Central memory CD8-positive, alpha-beta T cell (primary cell): ENCODE measurements around the gene PAFAH2.

Source experiments
- ATAC-seq: fragments of 150-1000 bp; cut with Tn5 transposase; replicated peaks from 2 replicates; pipeline ENCODE4 v1.10.0; 2022; ENCODE audit warnings: mild to moderate bottlenecking, moderate FRiP score, moderate number of reproducible peaks; ENCODE audit not compliant: poor library complexity, severe bottlenecking; ENCODE audit errors: extremely low read depth
- DNase-seq, 2 donors: peaks; one replicate each; pipeline ENCODE4 v3.0.0; 2021; ENCODE audit warnings: low spot score in 2 of 2
- H3K27ac Mint-ChIP-seq: one replicate; pipeline ENCODE4 v1.8.0; 2022; ENCODE audit warnings: low read depth, mild to moderate bottlenecking, moderate library complexity, mixed read lengths
- H3K27me3 Mint-ChIP-seq: one replicate; pipeline ENCODE4 v1.8.0; 2022; ENCODE audit warnings: mixed read lengths
- H3K36me3 Mint-ChIP-seq: one replicate; pipeline ENCODE4 v1.8.0; 2022; ENCODE audit warnings: mild to moderate bottlenecking, moderate library complexity, mixed read lengths; ENCODE audit not compliant: insufficient read depth
- H3K4me1 Mint-ChIP-seq: one replicate; pipeline ENCODE4 v1.8.0; 2022; ENCODE audit warnings: mixed read lengths
- H3K4me3 Mint-ChIP-seq: one replicate; pipeline ENCODE4 v1.8.0; 2022; ENCODE audit warnings: mild to moderate bottlenecking, moderate library complexity, mixed read lengths
- H3K9me3 Mint-ChIP-seq: one replicate; pipeline ENCODE4 v1.8.0; 2022; ENCODE audit warnings: mixed read lengths

PAFAH2 gene

DNA sequence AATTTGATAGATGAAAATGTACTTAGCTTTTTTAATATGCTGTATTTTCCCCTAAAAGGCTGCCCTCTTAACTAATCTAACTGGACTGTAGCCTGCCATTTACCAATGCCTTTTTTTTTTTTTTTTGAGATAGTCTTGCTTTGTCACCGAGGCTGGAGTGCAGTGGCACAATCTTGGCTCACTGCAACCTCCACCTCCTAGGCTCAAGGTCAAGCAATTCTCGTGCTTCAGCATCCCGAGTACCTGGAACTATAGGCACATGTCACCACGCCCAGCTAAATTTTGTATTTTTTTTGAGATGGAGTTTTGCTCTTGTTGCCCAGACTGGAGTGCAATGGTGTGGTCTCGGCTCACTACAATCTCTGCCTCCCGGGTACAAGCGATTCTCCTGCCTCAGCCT lies 18.7 kb downstream of the PAFAH2 start:
- peaks cover 75% of the 10 kb centered on the region for H3K36me3 Mint-ChIP-seq

DNA sequence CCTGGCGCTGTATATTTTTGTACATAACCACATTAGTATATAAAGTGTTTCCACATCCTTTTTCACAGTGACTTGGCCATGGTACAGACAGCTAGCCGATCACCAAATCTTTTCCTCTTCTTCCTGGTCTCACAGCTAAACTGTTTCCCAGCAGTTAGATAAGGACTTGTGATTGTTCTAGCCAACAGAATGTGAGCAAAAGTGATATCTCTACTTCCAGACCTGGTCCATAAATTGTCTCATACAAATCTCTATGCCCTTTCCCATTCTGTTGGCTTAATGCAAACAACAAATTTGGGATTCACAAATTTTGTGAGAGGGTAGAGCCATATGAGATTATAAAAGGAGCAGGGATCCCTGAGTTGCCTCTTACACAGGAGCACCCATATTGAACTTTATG lies 19.5 kb downstream of the PAFAH2 start:
- DNase-seq (no peak), ATAC-seq (no peak)
- Mint-ChIP-seq H3K9me3 (no peaks in the 10 kb centered on the region), H3K4me1 (peaks cover 13% of the 10 kb centered on the region), H3K4me3 (no peak overlapping the region), H3K27me3 (no peaks in the 10 kb centered on the region), H3K27ac (peak overlapping the region; percentile 7), H3K36me3 (peaks cover 74% of the 10 kb centered on the region)

More for the DNA sequence above, 18.7 kb downstream of the PAFAH2 start:
- Mint-ChIP-seq H3K27me3 (no peaks in the 10 kb centered on the region), H3K4me3 (no peak overlapping the region), H3K27ac (no peak overlapping the region), H3K4me1 (peaks cover 13% of the 10 kb centered on the region), H3K9me3 (no peaks in the 10 kb centered on the region)
- DNase-seq (no peak), ATAC-seq (no peak)

DNA sequence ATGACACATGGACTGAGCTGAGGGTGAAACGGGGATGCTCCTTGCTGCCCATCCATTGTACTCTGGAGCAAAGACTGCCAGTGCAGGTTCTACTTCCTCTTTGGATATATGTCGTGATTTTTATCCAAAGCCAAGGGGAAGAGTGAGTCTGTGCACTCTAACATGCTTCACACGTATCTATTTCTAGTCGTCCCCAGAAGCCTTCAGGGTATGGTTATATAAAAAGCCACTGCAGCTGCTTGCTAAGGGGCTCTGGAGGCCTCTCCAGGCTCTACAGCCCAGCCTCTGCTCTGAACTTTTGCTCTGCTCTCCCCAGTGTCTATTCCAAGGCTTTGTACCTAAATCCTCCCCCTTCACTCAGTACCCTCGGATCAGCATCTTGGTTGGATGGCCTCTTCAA lies 20.1 kb downstream of the PAFAH2 start:
- ATAC-seq (no peak), DNase-seq (no peak)
- peaks cover 73% of the 10 kb centered on the region for H3K36me3 Mint-ChIP-seq
- no peaks in the 10 kb centered on the region for H3K27me3 Mint-ChIP-seq
- peaks cover 13% of the 10 kb centered on the region for H3K4me1 Mint-ChIP-seq
- no peaks in the 10 kb centered on the region for H3K9me3 Mint-ChIP-seq
- no peak overlapping the region for H3K4me3 Mint-ChIP-seq
- peak overlapping the region; percentile 7 for H3K27ac Mint-ChIP-seq

DNA sequence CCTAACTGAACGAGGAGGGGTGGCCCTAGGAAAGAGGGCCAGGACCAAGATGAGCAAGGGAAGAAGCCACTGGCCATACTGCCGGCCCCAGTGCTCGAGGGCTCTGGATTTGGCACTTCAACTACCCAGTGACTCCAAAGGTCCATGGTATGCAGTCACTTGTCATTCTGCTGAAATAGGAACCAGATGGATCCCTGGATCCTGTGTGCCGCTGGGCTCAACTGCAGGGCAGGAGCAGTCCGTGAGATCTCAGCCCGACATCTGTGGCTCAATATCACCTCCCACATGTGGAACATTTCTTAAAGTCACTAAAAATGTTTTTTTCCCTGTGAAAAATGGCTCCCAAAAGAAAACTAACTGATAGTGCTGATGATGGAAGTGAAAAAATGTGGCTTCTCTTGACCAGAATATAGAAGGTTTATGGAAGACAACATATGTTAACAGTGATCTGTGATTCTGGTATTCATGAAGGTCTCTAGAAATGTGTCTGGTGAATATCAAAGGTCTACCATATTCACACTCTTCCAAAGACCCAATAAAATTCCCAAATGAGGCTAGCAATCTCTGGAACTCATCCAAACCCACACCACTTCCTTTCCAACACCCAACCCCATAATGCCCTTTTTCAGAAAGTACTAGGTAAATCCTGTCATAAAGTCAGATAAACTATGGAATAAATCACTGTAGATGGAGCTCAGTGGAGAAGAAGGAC lies 24.1 kb downstream of the PAFAH2 start:
- H3K36me3 Mint-ChIP-seq: peaks cover 60% of the 10 kb centered on the region

DNA sequence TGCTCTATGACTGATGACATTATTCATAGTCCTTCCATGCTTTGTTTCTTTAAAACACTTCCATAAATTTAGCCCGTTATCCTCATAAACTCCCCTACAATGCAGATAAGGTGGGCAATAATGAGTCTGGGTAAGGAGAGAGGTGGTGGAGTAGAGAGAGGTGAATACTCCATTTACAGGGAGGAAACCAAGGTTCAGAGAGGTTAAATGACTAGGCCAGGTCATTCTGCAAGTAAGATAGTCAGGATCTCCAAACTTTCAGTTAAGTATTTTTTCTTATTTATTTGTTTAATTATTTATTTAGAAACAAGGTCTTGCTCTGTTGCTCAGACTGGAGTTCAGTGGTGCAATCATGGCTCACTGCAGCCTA lies 26.1 kb downstream of the PAFAH2 start:
- H3K27me3 Mint-ChIP-seq: no peaks in the 10 kb centered on the region
- peaks cover 63% of the 10 kb centered on the region for H3K36me3 Mint-ChIP-seq
- peaks cover 38% of the 10 kb centered on the region for H3K4me1 Mint-ChIP-seq
- ATAC-seq (no peak), DNase-seq (no peak)
- H3K9me3 Mint-ChIP-seq: no peaks in the 10 kb centered on the region
- H3K4me3 Mint-ChIP-seq: no peak overlapping the region
- peak overlapping the region; percentile 45 for H3K27ac Mint-ChIP-seq

More for the DNA sequence above, 24.1 kb downstream of the PAFAH2 start:
- Mint-ChIP-seq H3K9me3 (no peaks in the 10 kb centered on the region), H3K4me3 (no peak overlapping the region), H3K4me1 (peaks cover 28% of the 10 kb centered on the region), H3K27me3 (no peaks in the 10 kb centered on the region), H3K27ac (no peak overlapping the region)
- ATAC-seq (no peak), DNase-seq (no peak)

DNA sequence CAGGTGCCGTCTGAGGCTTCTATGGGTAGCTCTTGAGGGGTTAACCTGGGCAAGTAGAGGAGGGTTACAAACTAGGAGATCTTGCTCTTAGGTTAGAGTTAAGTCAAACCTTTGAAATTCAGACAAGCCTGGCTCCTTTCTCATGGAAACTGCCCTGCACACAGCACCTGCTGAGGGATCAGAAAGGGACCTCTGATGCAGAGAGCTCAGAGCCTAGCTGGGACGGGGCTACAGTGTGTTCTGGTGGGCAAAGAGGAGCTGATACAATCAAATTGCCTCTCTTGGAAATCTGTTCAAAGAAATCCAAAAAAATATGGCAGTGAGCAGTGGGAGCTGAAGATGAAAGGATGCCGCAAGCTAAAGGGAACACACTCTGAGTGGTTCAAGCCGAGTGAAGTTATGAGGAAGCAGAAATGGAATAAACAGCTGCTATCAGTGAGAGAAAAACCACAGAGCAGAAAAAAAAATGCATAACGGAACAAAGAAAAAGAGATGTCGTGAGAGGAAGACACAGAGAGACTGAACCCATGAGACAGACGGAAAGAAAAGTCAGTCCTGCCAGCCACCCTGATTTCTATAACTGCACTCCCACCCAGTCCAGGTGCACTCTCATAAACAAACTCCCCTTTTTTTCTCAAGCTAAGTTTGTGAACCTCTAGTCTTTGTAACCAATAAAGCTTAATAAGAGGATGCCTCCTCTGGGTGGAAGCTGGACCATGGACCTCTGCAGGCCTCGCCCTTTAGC lies 26.6 kb downstream of the PAFAH2 start:
- ATAC-seq: no peak
- H3K4me1 Mint-ChIP-seq: peaks cover 38% of the 10 kb centered on the region
- no peak for DNase-seq

DNA sequence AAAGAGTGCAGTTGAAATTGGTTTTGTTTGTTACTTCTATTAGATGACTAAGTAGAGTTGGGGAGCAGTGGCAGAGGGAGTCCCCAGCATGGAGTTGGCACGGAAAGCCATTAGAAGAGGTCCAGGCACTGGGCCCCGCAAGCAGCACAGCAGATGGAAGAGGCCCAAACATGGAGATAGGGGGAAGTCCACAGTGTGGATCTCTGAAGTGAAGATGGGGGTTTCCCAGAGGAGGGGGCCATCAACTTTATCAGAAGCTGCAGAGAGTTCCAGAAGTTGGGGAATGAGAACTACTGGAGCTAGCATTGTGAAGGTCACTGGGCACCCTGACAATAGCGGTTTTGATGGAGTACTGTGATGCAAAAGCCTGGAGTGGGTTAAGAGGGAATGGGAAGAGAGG lies 30.6 kb downstream of the PAFAH2 start:
- ATAC-seq (no peak), DNase-seq (no peak)
- H3K4me1 Mint-ChIP-seq: peaks cover 44% of the 10 kb centered on the region

More for the DNA sequence above, 26.6 kb downstream of the PAFAH2 start:
- no peaks in the 10 kb centered on the region for H3K27me3 Mint-ChIP-seq
- H3K4me3 Mint-ChIP-seq: peak overlapping the region; percentile 15
- H3K9me3 Mint-ChIP-seq: no peaks in the 10 kb centered on the region
- peaks cover 63% of the 10 kb centered on the region for H3K36me3 Mint-ChIP-seq
- peak overlapping the region; percentile 45 for H3K27ac Mint-ChIP-seq

DNA sequence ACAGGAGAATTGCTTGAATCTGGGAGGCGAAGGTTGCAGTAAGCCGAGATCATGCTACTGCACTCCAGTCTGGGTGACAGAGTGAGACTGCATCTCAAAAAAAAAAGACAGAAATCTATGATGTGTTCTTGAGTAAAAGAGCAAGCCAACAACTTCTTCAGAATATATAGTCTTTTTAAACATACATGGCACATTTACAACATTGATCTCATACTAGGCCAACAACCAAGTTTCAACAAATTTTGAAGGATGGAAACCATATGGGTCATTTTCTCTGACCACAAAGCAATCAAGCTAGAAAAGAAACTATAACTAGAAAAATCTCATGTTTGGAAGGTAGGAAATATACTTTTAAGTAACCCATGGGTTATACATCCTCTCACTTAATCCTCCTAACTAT lies 38.3 kb downstream of the PAFAH2 start:
- Mint-ChIP-seq H3K27me3 (no peaks in the 10 kb centered on the region), H3K27ac (no peak overlapping the region), H3K4me3 (no peak overlapping the region), H3K4me1 (peaks cover 9% of the 10 kb centered on the region), H3K9me3 (no peaks in the 10 kb centered on the region), H3K36me3 (peaks cover 54% of the 10 kb centered on the region)
- DNase-seq (no peak), ATAC-seq (no peak)

More for the DNA sequence above, 30.6 kb downstream of the PAFAH2 start:
- Mint-ChIP-seq H3K4me3 (no peak overlapping the region), H3K9me3 (no peaks in the 10 kb centered on the region), H3K27ac (peak overlapping the region; percentile 59), H3K27me3 (no peaks in the 10 kb centered on the region), H3K36me3 (peaks cover 62% of the 10 kb centered on the region)

DNA sequence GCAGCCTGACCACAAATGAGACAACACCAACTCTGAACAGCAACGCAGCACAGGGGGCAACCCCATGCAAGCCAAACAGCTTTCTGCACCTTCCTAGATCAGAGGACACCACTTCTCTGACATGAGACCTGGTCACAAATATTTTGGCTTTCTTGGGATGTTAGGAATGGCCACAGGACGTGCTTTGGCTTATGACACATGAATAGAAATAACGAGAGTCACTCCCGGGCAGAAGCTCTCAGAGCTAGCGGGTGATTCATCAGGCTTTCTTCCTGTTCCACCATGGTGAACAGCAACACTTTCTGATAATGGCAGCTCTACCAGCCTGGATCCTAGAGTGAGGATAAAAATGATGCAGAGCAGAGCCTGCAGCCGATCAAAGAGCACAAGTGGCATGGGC lies 39.4 kb downstream of the PAFAH2 start:
- H3K4me3 Mint-ChIP-seq: no peak overlapping the region
- peaks cover 10% of the 10 kb centered on the region for H3K4me1 Mint-ChIP-seq
- no peak overlapping the region for H3K27ac Mint-ChIP-seq
- no peaks in the 10 kb centered on the region for H3K9me3 Mint-ChIP-seq
- H3K27me3 Mint-ChIP-seq: no peaks in the 10 kb centered on the region
- DNase-seq (no peak), ATAC-seq (no peak)
- H3K36me3 Mint-ChIP-seq: peaks cover 45% of the 10 kb centered on the region

DNA sequence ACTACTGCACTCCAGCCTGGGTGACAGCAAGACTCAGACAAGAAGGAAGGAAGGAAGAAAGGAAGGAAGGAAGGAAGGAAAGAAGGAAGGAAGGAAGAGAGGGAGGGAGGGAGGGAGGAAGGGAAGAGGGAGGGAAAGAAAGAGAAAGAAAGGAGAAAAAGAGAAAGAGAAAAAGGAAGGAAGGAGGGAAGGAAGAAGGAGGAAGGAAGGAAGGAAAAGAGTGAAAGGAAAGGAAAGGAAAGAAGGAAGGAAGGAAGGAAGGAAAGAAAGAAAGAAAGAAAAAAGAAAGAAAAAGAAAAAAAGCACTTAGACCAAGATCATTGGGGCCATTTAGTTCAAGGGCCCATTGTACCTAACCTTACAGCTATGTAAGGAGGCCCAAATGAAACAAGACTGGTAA lies 42.3 kb downstream of the PAFAH2 start:
- Mint-ChIP-seq H3K4me1 (peaks cover 5% of the 10 kb centered on the region), H3K4me3 (no peak overlapping the region), H3K9me3 (no peaks in the 10 kb centered on the region), H3K36me3 (peaks cover 23% of the 10 kb centered on the region), H3K27me3 (no peaks in the 10 kb centered on the region), H3K27ac (peak overlapping the region; percentile 60)
- DNase-seq (no peak), ATAC-seq (no peak)

DNA sequence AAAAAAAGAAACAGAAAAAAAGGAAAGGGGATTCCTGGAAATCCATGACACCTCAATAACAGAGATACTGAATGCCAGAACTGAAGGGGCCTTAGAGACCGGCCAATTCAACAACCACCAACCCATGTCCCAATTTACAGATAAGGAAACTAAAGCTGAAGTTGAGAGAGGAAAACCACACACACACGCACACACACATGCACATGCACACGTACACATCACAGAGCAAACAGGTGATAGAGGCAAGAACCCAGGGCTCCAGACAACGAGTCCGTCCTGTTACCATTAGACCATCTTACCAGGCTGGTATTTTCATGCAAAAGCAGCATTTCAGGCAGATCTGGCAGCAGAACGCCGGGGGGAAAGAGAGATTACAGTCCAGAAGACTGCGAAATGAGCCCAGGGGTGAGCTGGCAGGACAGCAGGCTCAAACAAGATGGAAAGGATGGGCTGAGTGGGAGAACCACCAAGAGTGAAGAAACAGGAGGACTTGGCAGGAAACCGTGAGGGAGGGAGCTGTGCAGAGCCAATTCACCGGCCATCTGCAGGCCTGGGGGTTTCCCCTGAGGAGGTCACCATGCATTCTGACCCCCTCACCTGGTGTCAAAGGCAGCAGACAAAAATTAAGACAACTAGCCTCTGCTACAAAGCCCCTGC lies 43.5 kb downstream of the PAFAH2 start:
- no peaks in the 10 kb centered on the region for H3K9me3 Mint-ChIP-seq
- no peaks in the 10 kb centered on the region for H3K27me3 Mint-ChIP-seq
- H3K4me3 Mint-ChIP-seq: no peak overlapping the region
- ATAC-seq (no peak), DNase-seq (no peak)
- H3K4me1 Mint-ChIP-seq: peaks cover 5% of the 10 kb centered on the region
- peak overlapping the region; percentile 60 for H3K27ac Mint-ChIP-seq
- H3K36me3 Mint-ChIP-seq: peaks cover 13% of the 10 kb centered on the region

DNA sequence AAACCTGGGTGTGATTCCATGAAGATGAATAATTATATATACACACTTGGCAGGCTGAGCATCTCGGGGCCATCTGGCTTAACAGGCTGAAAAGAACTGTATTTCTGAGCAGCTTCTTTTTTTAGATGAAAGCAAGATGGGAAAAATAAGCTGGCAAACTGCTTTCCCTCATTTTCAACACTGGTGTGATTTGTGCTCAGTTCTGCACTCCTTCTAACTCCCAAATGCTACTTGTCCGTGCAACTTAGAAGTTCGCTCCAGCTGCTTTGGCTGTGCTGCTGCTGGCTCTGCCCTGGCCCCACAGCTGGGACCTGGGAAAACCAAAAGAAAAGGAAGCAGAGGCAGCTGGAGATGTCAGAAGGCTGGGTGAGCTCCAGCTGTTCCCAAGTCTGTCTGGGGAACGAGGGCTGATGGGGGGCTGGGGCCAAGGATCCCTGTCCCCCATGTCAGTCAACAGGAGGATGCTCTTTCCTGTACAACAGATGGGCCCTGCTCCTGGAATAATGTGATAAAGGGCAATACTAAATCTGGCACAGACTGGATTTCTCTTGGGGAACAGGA lies 44.9 kb downstream of the PAFAH2 start:
- Mint-ChIP-seq H3K4me1 (peaks cover 5% of the 10 kb centered on the region), H3K9me3 (no peaks in the 10 kb centered on the region), H3K27me3 (no peaks in the 10 kb centered on the region), H3K4me3 (no peak overlapping the region), H3K36me3 (peaks cover 3% of the 10 kb centered on the region), H3K27ac (no peak overlapping the region)
- DNase-seq (no peak), ATAC-seq (no peak)
